ENCODE measurements around the gene TFEB. TPM values are rescaled to one million over a fixed set of nuclear protein-coding genes. Genes with fewer than 3 reads are reported as not detected.

The TFEB gene
- total RNA-seq, 1 experiment from 2014 or later = 16.2 TPM

GRCh38 chr6:41657131-41658094 lies 78.0 kb downstream of the TFEB start:
- H3K4me3 Mint-ChIP-seq (ENCODE audit: unreplicated experiment) = no peak overlapping the region

GRCh38 chr6:41656002-41656691 lies 79.3 kb downstream of the TFEB start:
- BruUV-seq (replicated peaks) = no TSS peak
- Mint-ChIP-seq H3K27me3 (ENCODE audit: insufficient read depth, unreplicated experiment) (peaks cover 33% of the 10 kb centered on the region), H3K4me1 (ENCODE audit: insufficient read depth, unreplicated experiment) (no peaks in the 10 kb centered on the region), H3K4me3 (ENCODE audit: unreplicated experiment) (no peak overlapping the region), H3K9me3 (ENCODE audit: unreplicated experiment) (no peaks in the 10 kb centered on the region), H3K36me3 (ENCODE audit: insufficient read depth, unreplicated experiment) (peaks cover 8% of the 10 kb centered on the region), H3K27ac (ENCODE audit: low read depth, unreplicated experiment) (no peak overlapping the region)
- DNase-seq (ENCODE audit: unreplicated experiment) = no peak
- TF ChIP-seq CTCF (IDR thresholded peaks at IDR 0.05; ENCODE audit: unreplicated experiment) = no peak
- ChIA-PET POLR2A (no interaction called here), CTCF (interaction anchor here (0.6 to 1.1 kb wide), 3 partner anchors 53 to 460 kb away, joined by 3 to 4 read pairs (median 3); no protein-coding TSS in a partner anchor)
- intact Hi-C loops (cut with micrococcal nuclease) = no loop called here

More at GRCh38 chr6:41657131-41658094, 78.0 kb downstream of the TFEB start:
- ChIA-PET POLR2A (no interaction called here), CTCF (interaction anchor here (1.0 to 1.1 kb wide), 2 partner anchors 11 to 54 kb away, joined by 4 read pairs; no protein-coding TSS in a partner anchor)
- BruUV-seq (replicated peaks) = no TSS peak
- no peak for DNase-seq (ENCODE audit: unreplicated experiment)
- Mint-ChIP-seq H3K27ac (ENCODE audit: low read depth, unreplicated experiment) (no peak overlapping the region), H3K27me3 (ENCODE audit: insufficient read depth, unreplicated experiment) (peaks cover 46% of the 10 kb centered on the region), H3K9me3 (ENCODE audit: unreplicated experiment) (no peaks in the 10 kb centered on the region), H3K36me3 (ENCODE audit: insufficient read depth, unreplicated experiment) (no peaks in the 10 kb centered on the region), H3K4me1 (ENCODE audit: insufficient read depth, unreplicated experiment) (no peaks in the 10 kb centered on the region)
- intact Hi-C loops (cut with micrococcal nuclease) = no loop called here
- no peak for TF ChIP-seq CTCF (IDR thresholded peaks at IDR 0.05; ENCODE audit: unreplicated experiment)

GRCh38 chr6:41655646-41656001 lies 79.8 kb downstream of the TFEB start:
- peaks cover 29% of the 10 kb centered on the region for H3K27me3 Mint-ChIP-seq (ENCODE audit: insufficient read depth, unreplicated experiment)
- H3K36me3 Mint-ChIP-seq (ENCODE audit: insufficient read depth, unreplicated experiment) = peaks cover 13% of the 10 kb centered on the region
- intact Hi-C loops (cut with micrococcal nuclease) = no loop called here
- DNase-seq (ENCODE audit: unreplicated experiment) = no peak
- POLR2A ChIA-PET = no interaction called here
- H3K9me3 Mint-ChIP-seq (ENCODE audit: unreplicated experiment) = no peaks in the 10 kb centered on the region
- CTCF ChIA-PET = interaction anchor here (0.5 to 0.7 kb wide), 3 partner anchors 52 to 460 kb away, joined by 3 read pairs; no protein-coding TSS in a partner anchor
- TF ChIP-seq CTCF (IDR thresholded peaks at IDR 0.05; ENCODE audit: unreplicated experiment) = no peak
- no TSS peak for BruUV-seq (replicated peaks)
- H3K4me1 Mint-ChIP-seq (ENCODE audit: insufficient read depth, unreplicated experiment) = no peaks in the 10 kb centered on the region
- H3K27ac Mint-ChIP-seq (ENCODE audit: low read depth, unreplicated experiment) = no peak overlapping the region
- no peak overlapping the region for H3K4me3 Mint-ChIP-seq (ENCODE audit: unreplicated experiment)

- ChIA-PET CTCF (interaction anchor here (0.5 to 0.7 kb wide), 3 partner anchors 51 to 459 kb away, joined by 3 read pairs; no protein-coding TSS in a partner anchor), POLR2A (no interaction called here)
- Mint-ChIP-seq H3K36me3 (ENCODE audit: insufficient read depth, unreplicated experiment) (peaks cover 18% of the 10 kb centered on the region), H3K4me1 (ENCODE audit: insufficient read depth, unreplicated experiment) (no peaks in the 10 kb centered on the region), H3K9me3 (ENCODE audit: unreplicated experiment) (no peaks in the 10 kb centered on the region), H3K4me3 (ENCODE audit: unreplicated experiment) (no peak overlapping the region), H3K27me3 (ENCODE audit: insufficient read depth, unreplicated experiment) (peaks cover 27% of the 10 kb centered on the region), H3K27ac (ENCODE audit: low read depth, unreplicated experiment) (no peak overlapping the region)
- intact Hi-C loops (cut with micrococcal nuclease) = no loop called here
- DNase-seq (ENCODE audit: unreplicated experiment) = no peak
- BruUV-seq (replicated peaks) = no TSS peak
- TF ChIP-seq CTCF (IDR thresholded peaks at IDR 0.05; ENCODE audit: unreplicated experiment) = no peak
Observed at GRCh38 chr6:41655176-41655575, 80.2 kb downstream of the TFEB start.
